HG02642 (cell line): ENCODE data around the gene LRRC8C.
"Not testable (repeated sequence)": the region's sequence is repeated elsewhere in the genome, so short reads cannot be mapped to it uniquely, and the experiment has no call there.

Source experiments
- ATAC-seq: cut with Tn5 transposase; IDR thresholded peaks from one replicate; pipeline ENCODE4 v1.9.1; 2021; ENCODE audit warnings: mild to moderate bottlenecking; ENCODE audit not compliant: unreplicated experiment, poor library complexity

LRRC8C gene

DNA sequence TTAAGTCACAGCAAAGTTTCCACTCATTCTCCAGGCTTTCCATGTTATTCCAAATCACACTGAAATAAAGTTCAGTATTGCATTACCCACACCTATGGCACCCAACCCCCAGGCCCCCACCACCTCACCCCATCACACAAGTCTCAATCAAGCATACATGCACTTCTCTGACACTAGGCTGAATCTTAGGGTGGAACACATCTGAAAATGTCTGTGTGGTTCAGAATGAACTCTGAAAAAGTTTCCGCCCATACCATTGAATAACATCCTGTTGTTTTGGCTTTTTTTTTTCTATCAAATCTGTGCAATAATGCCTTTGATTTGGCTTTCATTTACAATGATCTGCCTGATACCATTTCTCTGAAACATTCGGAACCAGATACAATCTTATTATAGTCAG is 25.8 kb upstream of the LRRC8C start:
- no peak for ATAC-seq

GRCh38 chr1:89607586-89608318 is 25.2 kb upstream of the LRRC8C start:
- no peak for ATAC-seq

DNA sequence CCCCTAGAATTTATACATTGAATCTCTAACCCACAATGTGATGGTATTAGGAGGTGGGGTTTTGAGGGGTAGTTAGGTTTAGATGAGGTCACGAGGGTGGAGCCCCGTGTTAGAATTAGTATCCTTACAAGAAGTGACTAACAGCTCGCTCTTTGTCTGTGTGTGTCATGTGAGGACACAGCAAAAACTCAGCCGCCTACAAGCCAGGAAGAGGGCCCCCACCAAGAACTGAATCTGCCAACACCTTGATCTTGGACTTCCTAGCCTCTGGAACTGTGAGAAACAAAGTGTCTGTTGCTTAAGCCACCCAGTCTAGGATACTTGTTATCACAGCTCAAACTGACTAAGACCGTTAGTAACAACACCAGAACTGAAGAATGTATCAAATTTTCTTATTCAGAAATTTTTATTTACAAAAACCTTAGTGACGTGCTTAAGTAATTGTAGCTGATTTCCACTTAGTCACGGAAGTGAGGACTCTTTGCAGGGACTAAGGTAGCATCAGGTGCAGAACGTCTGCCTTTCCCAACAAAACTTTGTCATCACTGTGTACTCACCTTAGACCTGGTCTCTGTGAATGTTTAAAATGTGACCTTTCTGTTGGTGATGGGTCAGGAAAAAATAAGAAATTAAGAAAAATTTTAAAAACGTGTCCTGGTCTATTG is 24.5 kb upstream of the LRRC8C start:
- ATAC-seq: no peak

- no peak for ATAC-seq
Observed at GRCh38 chr1:89608984-89609725, 23.8 kb upstream of the LRRC8C start.

- ATAC-seq: no peak
Observed at GRCh38 chr1:89609781-89610456, 23.0 kb upstream of the LRRC8C start.

GRCh38 chr1:89610457-89611011 is 22.4 kb upstream of the LRRC8C start:
- ATAC-seq: no peak

- ATAC-seq: peak; percentile 94
Observed at GRCh38 chr1:89611721-89612120, 21.2 kb upstream of the LRRC8C start.

GRCh38 chr1:89613928-89614327 is 19.0 kb upstream of the LRRC8C start:
- no peak for ATAC-seq

DNA sequence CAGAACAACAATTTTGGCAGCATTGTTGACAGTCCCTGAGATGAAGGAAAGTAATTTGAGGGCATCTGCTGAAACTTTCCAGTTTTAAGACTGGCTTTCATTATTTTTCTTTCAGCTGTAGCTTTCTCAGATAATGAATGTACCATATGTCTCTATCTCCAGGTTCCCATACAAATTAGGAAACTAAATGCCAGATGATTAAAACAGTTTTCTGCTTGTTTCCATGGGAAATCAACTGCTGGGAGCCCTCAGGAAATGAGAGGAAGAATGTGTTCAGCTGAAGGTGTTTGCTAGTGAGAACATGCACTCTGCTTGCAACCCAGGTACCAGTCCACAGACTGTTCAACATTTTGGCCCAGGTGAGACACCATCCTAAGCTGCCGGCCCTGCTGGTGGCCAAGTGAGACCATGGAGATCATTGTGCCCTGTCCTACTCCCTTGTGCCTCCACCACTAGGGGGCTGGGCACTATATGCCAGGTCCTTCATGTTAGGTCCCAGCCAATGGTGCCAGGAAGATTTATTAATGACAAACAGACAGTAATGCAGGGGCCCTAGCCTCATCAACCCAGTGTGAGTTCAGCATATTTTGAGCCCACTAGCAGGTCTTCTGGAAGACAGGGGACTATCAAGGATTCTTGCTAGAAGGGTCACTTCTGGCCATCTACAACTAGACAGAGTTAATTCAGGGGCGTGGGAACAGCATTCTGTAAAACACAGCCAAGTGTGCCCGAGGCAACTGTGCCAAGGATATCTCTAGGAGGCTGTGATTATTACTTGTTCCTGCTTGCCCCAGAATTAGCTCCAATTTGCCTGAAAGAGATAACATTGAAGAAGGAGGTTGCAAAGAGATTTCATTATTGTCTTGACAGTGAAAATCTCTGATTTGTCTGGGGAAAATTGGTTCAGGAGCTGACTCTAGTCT is 17.0 kb upstream of the LRRC8C start:
- no peak for ATAC-seq

- no peak for ATAC-seq
Observed at GRCh38 chr1:89616844-89617627, 15.9 kb upstream of the LRRC8C start.

- ATAC-seq: no peak
Observed at GRCh38 chr1:89620664-89621063, 12.3 kb upstream of the LRRC8C start.

- ATAC-seq: no peak
Observed at GRCh38 chr1:89622895-89623294, 10.0 kb upstream of the LRRC8C start.

DNA sequence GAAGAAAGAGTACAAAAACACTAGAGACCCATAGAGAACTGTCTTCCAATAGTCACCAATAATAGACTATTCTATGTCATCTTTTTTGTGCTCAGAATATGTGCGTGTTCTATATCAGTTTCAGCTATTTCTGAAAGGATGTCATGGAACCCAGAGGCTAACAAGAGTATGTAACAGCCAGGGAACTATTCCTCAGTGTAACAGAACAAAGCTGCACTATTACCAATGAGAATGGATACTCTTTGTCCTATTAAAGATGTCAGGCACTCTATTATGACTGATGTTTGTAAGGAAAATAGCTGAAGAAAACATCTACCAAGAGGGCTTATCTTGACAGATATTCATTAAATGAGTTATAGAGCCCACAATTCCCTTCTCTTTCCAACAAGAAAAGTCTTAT is 8.6 kb upstream of the LRRC8C start:
- ATAC-seq: no peak

GRCh38 chr1:89624715-89625323 is 8.1 kb upstream of the LRRC8C start:
- no peak for ATAC-seq

- ATAC-seq: no peak
Observed at GRCh38 chr1:89627596-89627962, 5.3 kb upstream of the LRRC8C start.

DNA sequence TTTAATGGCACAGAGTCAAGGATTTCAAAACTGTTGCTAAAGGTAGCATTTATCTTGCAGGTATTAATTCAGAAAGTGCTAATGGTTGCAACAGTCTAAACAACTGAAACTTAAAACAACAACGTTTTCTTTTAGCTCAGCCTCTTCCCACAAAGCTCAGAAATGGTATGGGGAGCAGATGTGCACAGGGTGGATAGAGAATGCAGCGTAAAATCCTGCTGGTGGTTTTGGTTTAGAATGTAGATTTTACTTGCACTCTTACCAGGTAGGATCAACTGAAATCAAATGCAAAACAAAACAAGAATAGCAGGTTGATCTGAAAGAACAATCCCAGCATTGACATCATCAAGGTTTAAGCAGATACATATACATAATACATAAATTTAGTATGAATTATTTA is 3.8 kb upstream of the LRRC8C start:
- ATAC-seq: no peak

GRCh38 chr1:89629600-89629999 is 3.3 kb upstream of the LRRC8C start:
- not testable (repeated sequence) for ATAC-seq

- no peak for ATAC-seq
Observed at GRCh38 chr1:89630048-89630447, 2.9 kb upstream of the LRRC8C start.
